Measurements from ENCODE around the gene FAM229B.

DNA sequence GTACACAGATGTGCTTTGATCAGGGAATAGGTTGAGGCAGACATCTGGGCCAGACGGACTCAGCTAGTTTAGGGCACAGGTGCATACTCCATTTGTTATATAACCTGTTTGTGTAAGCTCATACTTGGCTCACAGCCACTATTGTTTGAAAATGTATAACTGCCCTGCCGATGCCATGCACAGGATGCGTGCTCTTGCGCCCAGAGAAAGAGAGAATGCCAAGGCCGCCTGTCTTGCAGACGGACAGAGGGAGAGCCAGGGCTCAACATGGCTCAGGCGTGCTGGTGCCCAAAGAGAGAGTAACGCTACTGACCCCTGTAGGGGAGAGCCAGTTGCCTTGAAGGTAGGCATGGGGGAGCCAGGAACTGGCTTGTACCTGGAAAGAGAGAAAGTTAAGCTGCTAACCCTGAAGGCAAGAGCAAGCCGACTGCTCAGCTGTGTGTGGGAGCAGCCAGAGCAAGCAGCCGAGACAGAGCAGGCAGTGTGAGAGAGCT lies 57.7 kb downstream of the FAM229B start:
- TF ChIP-seq, protein P1, sequence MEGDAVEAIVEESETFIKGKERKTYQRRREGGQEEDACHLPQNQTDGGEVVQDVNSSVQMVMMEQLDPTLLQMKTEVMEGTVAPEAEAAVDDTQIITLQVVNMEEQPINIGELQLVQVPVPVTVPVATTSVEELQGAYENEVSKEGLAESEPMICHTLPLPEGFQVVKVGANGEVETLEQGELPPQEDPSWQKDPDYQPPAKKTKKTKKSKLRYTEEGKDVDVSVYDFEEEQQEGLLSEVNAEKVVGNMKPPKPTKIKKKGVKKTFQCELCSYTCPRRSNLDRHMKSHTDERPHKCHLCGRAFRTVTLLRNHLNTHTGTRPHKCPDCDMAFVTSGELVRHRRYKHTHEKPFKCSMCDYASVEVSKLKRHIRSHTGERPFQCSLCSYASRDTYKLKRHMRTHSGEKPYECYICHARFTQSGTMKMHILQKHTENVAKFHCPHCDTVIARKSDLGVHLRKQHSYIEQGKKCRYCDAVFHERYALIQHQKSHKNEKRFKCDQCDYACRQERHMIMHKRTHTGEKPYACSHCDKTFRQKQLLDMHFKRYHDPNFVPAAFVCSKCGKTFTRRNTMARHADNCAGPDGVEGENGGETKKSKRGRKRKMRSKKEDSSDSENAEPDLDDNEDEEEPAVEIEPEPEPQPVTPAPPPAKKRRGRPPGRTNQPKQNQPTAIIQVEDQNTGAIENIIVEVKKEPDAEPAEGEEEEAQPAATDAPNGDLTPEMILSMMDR (conservative IDR thresholded peaks at IDR 0.05) = no peak
- no peak for TF ChIP-seq ZFX (IDR thresholded peaks at IDR 0.05)

Measured in C4-2B (cell line).